Spleen (tissue), 11 donors: ENCODE results near the gene SLC5A5. TPM values are rescaled to one million over a fixed set of nuclear protein-coding genes. Genes with fewer than 3 reads are reported as not detected.

Source experiments
- DNase-seq: peaks from one replicate; pipeline ENCODE4 v3.0.0-alpha.2; 2020
- H3K27ac ChIP-seq, 8 donors: fragments of 200-600 bp; sonication (generic) in 7 of 8; 1 replicate in 4 of 8; 2 replicates in 4 of 8; pipeline versions ENCODE4 v1.5.0 to v1.8.0; 2016 to 2021; ENCODE audit warnings: inconsistent platforms in 4 of 8, mild to moderate bottlenecking in 4 of 8, moderate library complexity in 1 of 8
- H3K27me3 ChIP-seq, 7 donors: fragments of 200-600 bp; sonication (generic) in 6 of 7; replicated peaks in 1 of 7; 1 replicate in 4 of 7; 2 replicates in 3 of 7; pipeline versions ENCODE4 v1.5.0 to v1.8.0; 2016 to 2021; ENCODE audit warnings: inconsistent platforms in 3 of 7, mild to moderate bottlenecking in 1 of 7
- H3K36me3 ChIP-seq, 6 donors: fragments of 200-600 bp; sonication (generic) in 5 of 6; 1 replicate in 4 of 6; 2 replicates in 2 of 6; pipeline versions ENCODE4 v1.5.0 to v1.8.0; 2016 to 2021; ENCODE audit warnings: inconsistent platforms in 2 of 6
- H3K4me1 ChIP-seq, 6 donors: fragments of 200-600 bp; sonication (generic) in 5 of 6; 1 replicate in 3 of 6; 2 replicates in 3 of 6; pipeline versions ENCODE4 v1.5.0 to v1.8.0; 2016 to 2021; ENCODE audit warnings: inconsistent platforms in 3 of 6
- H3K4me3 ChIP-seq, 8 donors: fragments of 200-600 bp; sonication (generic) in 7 of 8; 1 replicate in 4 of 8; 2 replicates in 4 of 8; pipeline versions ENCODE4 v1.5.0 to v1.8.0; 2016 to 2021; ENCODE audit warnings: inconsistent platforms in 4 of 8, mild to moderate bottlenecking in 4 of 8, moderate library complexity in 2 of 8
- H3K9me3 ChIP-seq, 8 donors: fragments of 200-600 bp; sonication (generic) in 7 of 8; 1 replicate in 4 of 8; 2 replicates in 4 of 8; pipeline versions ENCODE4 v1.5.0 to v1.8.0; 2016 to 2021; ENCODE audit warnings: inconsistent platforms in 4 of 8
- POLR2A ChIP-seq, 3 donors: fragments of 450-650 bp; IDR thresholded peaks; one replicate each; pipeline ENCODE4 v1.5.1; 2017; ENCODE audit warnings: antibody characterized with exemption in 3 of 3, mild to moderate bottlenecking in 1 of 3
- POLR2AphosphoS5 ChIP-seq, 3 donors: sonication (generic); formaldehyde crosslinking; IDR thresholded peaks; one replicate each; pipeline ENCODE4 v1.5.1; 2017; ENCODE audit warnings: antibody characterized with exemption in 3 of 3
- WGBS, 5 donors: extraction: QIAGEN DNeasy Blood & Tissue Kit in 3 of 5; methylation state at CpG; one replicate each; pipeline versions ENCODE4 v1.1.5 to v1.1.7; 2013 to 2018; 5-methylcytosine and 5-hydroxymethylcytosine counted together
- intact Hi-C: fragments of 100-400 bp; cut with DNase I; formaldehyde crosslinking; loops from one replicate; pipeline ENCODE4 v1.15.0; 2023; ENCODE audit warnings: low total_unique reads
- polyA plus RNA-seq, 3 donors: library from polyadenylated mRNA; stranded (reverse); fragments of 200-250 nt; gene quantifications; one replicate each; pipeline ENCODE4 v1.2.1, GENCODE V29; 2013
- total RNA-seq, 7 donors: library from RNA; depleted of rRNA in 3 of 7; stranded (reverse); fragments of >200 nt in 3 of 7; fragmentation: NEBNext Ultra II Directional in 4 of 7; extraction: Animal tissue kit (Norgen Biotek cat#: 25700) in 4 of 7; gene quantifications; one replicate each; pipeline versions ENCODE4 v1.1.0 to v1.2.1, GENCODE V29; 2016 to 2021
- TF ChIP-seq, protein P1 (sequence below), 11 experiments: fragments of 200-600 bp in 7 of 11; fragments of 450-650 bp in 4 of 11; sonication (generic) in 4 of 11; IDR thresholded peaks in 8 of 11; conservative IDR thresholded peaks in 3 of 11; 1 replicate in 7 of 11; 2 replicates in 4 of 11; pipeline versions ENCODE4 v1.4.0 to v1.8.0; 2016 to 2021; ENCODE audit warnings: antibody characterized with exemption in 11 of 11, inconsistent platforms in 4 of 11, mild to moderate bottlenecking in 1 of 11
- donor health status: healthy with polysubstance abuse.
- donor health status: DM: no; HTN: no; CAD: no; lungs with moderate emphysema.
- donor health status: DM: no; HTN: no; CAD: no.
- donor health status: Bipolar disorder and iron deficiency.
- donor health status: healthy.
- donor health status: DM: no; HTN: no; CAD: no.
- donor health status: DM: yes; HTN: yes; CAD: no.

Gene SLC5A5
- total and polyA plus RNA-seq, 10 donors = 0.19 to 0.52 (median 0.31) TPM; not detected in 2

- no peak for DNase-seq
- Histone ChIP-seq H3K4me3 (no peak overlapping the region), H3K27ac (no peak overlapping the region), H3K36me3 (no peaks in the 10 kb centered on the region), H3K9me3 (no peaks in the 10 kb centered on the region), H3K27me3 (peaks cover 0 to 28% (median 13%) of the 10 kb centered on the region in 7 donors), H3K4me1 (peaks cover 8 to 18% (median 15%) of the 10 kb centered on the region in 6 donors)
- no peak for TF ChIP-seq POLR2AphosphoS5 (IDR thresholded peaks at IDR 0.05)
- intact Hi-C loops = no loop called here
- 86 to 96% (median 89%) methylated on average over 12 to 16 of the region's 16 CpGs for WGBS, 5 donors
Observed at GRCh38 chr19:17877696-17878095, 6.0 kb downstream of the SLC5A5 start.

DNA sequence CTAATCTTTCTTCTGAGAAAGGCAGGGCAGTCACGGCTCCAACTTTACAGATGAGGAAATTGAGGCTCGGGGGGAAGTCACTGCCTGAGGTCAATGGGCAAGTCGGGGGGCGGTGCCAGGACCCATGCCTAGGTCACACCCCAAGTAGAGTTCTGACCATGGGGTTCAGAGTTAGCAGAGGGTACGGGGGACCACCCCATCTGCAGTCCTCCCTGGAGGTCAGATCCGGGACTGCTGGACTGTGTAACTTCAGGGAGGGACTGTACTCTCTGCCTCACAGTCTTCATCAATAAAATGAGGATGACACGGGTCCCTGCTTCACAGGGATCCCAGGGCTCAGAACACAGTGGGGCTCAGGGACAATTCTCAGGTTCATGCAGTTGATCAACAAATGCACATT lies 7.7 kb downstream of the SLC5A5 start:
- no peaks in the 10 kb centered on the region for H3K36me3 ChIP-seq
- H3K4me1 ChIP-seq = peaks cover 0 to 13% (median 6%) of the 10 kb centered on the region in 6 donors
- no peak for DNase-seq
- intact Hi-C loops = no loop called here
- no peaks in the 10 kb centered on the region for H3K9me3 ChIP-seq
- no peak overlapping the region for H3K4me3 ChIP-seq
- H3K27ac ChIP-seq = no peak overlapping the region
- 70 to 81% (median 76%) methylated on average over 7 of the region's 7 CpGs for WGBS, 5 donors
- peaks cover 0 to 18% (median 0%) of the 10 kb centered on the region in 7 donors for H3K27me3 ChIP-seq
- TF ChIP-seq POLR2AphosphoS5 (IDR thresholded peaks at IDR 0.05) (no peak), POLR2A (IDR thresholded peaks at IDR 0.05) (no peak)
- TF ChIP-seq, protein P1, sequence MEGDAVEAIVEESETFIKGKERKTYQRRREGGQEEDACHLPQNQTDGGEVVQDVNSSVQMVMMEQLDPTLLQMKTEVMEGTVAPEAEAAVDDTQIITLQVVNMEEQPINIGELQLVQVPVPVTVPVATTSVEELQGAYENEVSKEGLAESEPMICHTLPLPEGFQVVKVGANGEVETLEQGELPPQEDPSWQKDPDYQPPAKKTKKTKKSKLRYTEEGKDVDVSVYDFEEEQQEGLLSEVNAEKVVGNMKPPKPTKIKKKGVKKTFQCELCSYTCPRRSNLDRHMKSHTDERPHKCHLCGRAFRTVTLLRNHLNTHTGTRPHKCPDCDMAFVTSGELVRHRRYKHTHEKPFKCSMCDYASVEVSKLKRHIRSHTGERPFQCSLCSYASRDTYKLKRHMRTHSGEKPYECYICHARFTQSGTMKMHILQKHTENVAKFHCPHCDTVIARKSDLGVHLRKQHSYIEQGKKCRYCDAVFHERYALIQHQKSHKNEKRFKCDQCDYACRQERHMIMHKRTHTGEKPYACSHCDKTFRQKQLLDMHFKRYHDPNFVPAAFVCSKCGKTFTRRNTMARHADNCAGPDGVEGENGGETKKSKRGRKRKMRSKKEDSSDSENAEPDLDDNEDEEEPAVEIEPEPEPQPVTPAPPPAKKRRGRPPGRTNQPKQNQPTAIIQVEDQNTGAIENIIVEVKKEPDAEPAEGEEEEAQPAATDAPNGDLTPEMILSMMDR (IDR thresholded peaks at IDR 0.05 in 8 of 11, conservative IDR thresholded peaks at IDR 0.05 in 3 of 11) = no peak

DNA sequence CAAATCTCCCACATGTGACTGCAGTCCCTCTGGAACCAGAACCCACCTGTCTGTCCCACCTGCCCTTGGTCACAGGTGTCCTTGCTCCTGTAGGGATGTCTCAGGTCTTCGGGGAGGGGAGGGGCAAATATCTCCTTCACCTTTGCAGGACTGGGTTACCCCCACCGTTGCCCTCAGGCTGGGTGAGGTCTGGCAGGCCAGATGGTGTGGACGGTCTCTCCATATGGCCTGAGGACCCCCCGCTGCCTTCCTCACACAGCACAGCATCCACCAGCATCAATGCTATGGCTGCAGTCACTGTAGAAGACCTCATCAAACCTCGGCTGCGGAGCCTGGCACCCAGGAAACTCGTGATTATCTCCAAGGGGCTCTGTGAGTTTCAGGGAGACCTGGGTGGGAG lies 10.0 kb downstream of the SLC5A5 start:
- WGBS, 5 donors = 70 to 86% (median 78%) methylated on average over 7 of the region's 7 CpGs
- H3K4me3 ChIP-seq = no peak overlapping the region

GRCh38 chr19:17883627-17884410 lies 12.1 kb downstream of the SLC5A5 start:
- Histone ChIP-seq H3K36me3 (no peaks in the 10 kb centered on the region), H3K9me3 (no peaks in the 10 kb centered on the region), H3K4me3 (no peak overlapping the region), H3K27ac (no peak overlapping the region), H3K27me3 (peaks cover 0 to 7% (median 0%) of the 10 kb centered on the region in 7 donors), H3K4me1 (peaks cover 0 to 41% (median 25%) of the 10 kb centered on the region in 6 donors)
- DNase-seq = no peak
- TF ChIP-seq POLR2AphosphoS5 (IDR thresholded peaks at IDR 0.05) (no peak), POLR2A (IDR thresholded peaks at IDR 0.05) (no peak)
- TF ChIP-seq, protein P1 (IDR thresholded peaks at IDR 0.05 in 8 of 11, conservative IDR thresholded peaks at IDR 0.05 in 3 of 11) = no peak
- intact Hi-C loops = no loop called here
- WGBS, 5 donors = 83 to 86% (median 86%) methylated on average over 6 to 33 of the region's 33 CpGs

More for the DNA sequence above, 10.0 kb downstream of the SLC5A5 start:
- TF ChIP-seq, protein P1 (IDR thresholded peaks at IDR 0.05 in 8 of 11, conservative IDR thresholded peaks at IDR 0.05 in 3 of 11) = no peak
- no peak for TF ChIP-seq POLR2A (IDR thresholded peaks at IDR 0.05)
- TF ChIP-seq POLR2AphosphoS5 (IDR thresholded peaks at IDR 0.05) = no peak
- H3K9me3 ChIP-seq = no peaks in the 10 kb centered on the region
- peaks cover 0 to 7% (median 0%) of the 10 kb centered on the region in 7 donors for H3K27me3 ChIP-seq
- DNase-seq = no peak
- H3K36me3 ChIP-seq = no peaks in the 10 kb centered on the region
- peaks cover 0 to 35% (median 24%) of the 10 kb centered on the region in 6 donors for H3K4me1 ChIP-seq
- intact Hi-C loops = no loop called here
- H3K27ac ChIP-seq = no peak overlapping the region
